ENCODE results near the gene ZNF341.
A peak's percentile ranks its signal among the peaks of the same experiment; 100 is the strongest.

ZNF341 gene

GRCh38 chr20:33791021-33791420 is 59.2 kb downstream of the ZNF341 start:
- H3K4me3 ChIP-seq (ENCODE audit: low read depth, low read length), result no peak overlapping the region
- ChIA-PET CTCF (interaction anchor here (0.8 to 2.5 kb wide), 4 partner anchors 12 to 71 kb away, joined by 3 to 7 read pairs (median 4); no protein-coding TSS in a partner anchor), POLR2A (no interaction called here)
- no peaks in the 10 kb centered on the region for H3K36me3 ChIP-seq (ENCODE audit: control insufficient read depth in 2 of 2, insufficient read depth in 1 of 2, low read length in 2 of 2)
- no peaks in the 10 kb centered on the region for H3K9me3 ChIP-seq (ENCODE audit: control insufficient read depth, insufficient read depth, low read depth, low read length)
- H3K27ac ChIP-seq (ENCODE audit: extremely low read depth, low read depth, low read length), result no peak overlapping the region
- TF ChIP-seq ATF2 (tag by site-specific recombination; IDR thresholded peaks at IDR 0.05; ENCODE audit: low read depth) (no peak), BCL11A (tag by site-specific recombination; IDR thresholded peaks at IDR 0.05; ENCODE audit: low read depth) (no peak), ZNF341 (tag by site-specific recombination; IDR thresholded peaks at IDR 0.05; ENCODE audit: low read depth) (peak; percentile 47; the same call in 1 of the 2 replicates)
- no peaks in the 10 kb centered on the region for H3K4me1 ChIP-seq (ENCODE audit: control insufficient read depth, insufficient read depth, low read length)

- CTCF ChIA-PET, result interaction anchor here (0.5 to 2.7 kb wide), 18 partner anchors 10 to 434 kb away, joined by 3 to 7 read pairs (median 4); no protein-coding TSS in a partner anchor
- TF ChIP-seq ATF2 (tag by site-specific recombination; IDR thresholded peaks at IDR 0.05; ENCODE audit: low read depth) (no peak), ZNF501 (tag by site-specific recombination; IDR thresholded peaks at IDR 0.05) (no peak), REST (tag by site-specific recombination; IDR thresholded peaks at IDR 0.05) (no peak), MEIS1 (CRISPR knock-in tag; IDR thresholded peaks at IDR 0.05; ENCODE audit: borderline replicate concordance) (no peak), KLF9 (tag by site-specific recombination; IDR thresholded peaks at IDR 0.05; ENCODE audit: low read depth) (no peak)
- POLR2A ChIA-PET, result interaction anchor here (0.5 to 0.8 kb wide), 2 partner anchors 21 to 39 kb away, joined by 3 to 6 read pairs; no protein-coding TSS in a partner anchor
Measured at GRCh38 chr20:33791540-33791939, 59.7 kb downstream of the ZNF341 start.

GRCh38 chr20:33791959-33792597 is 60.3 kb downstream of the ZNF341 start:
- H3K9me3 ChIP-seq (ENCODE audit: control insufficient read depth, insufficient read depth, low read depth, low read length), result no peaks in the 10 kb centered on the region
- no peak overlapping the region for H3K4me3 ChIP-seq (ENCODE audit: low read depth, low read length)
- ChIA-PET POLR2A (interaction anchor here (0.5 to 0.8 kb wide), 3 partner anchors 16 to 38 kb away, joined by 3 to 6 read pairs (median 3); no protein-coding TSS in a partner anchor), CTCF (interaction anchor here (0.5 to 2.7 kb wide), 26 partner anchors 9 to 433 kb away, joined by 3 to 7 read pairs (median 4); no protein-coding TSS in a partner anchor)
- H3K27ac ChIP-seq (ENCODE audit: extremely low read depth, low read depth, low read length), result no peak overlapping the region
- no peaks in the 10 kb centered on the region for H3K36me3 ChIP-seq (ENCODE audit: control insufficient read depth in 2 of 2, insufficient read depth in 1 of 2, low read length in 2 of 2)
- H3K4me1 ChIP-seq (ENCODE audit: control insufficient read depth, insufficient read depth, low read length), result no peaks in the 10 kb centered on the region
- no peak for TF ChIP-seq KLF17 (tag by site-specific recombination; IDR thresholded peaks at IDR 0.05)
- TF ChIP-seq ZNF639 (tag by site-specific recombination; IDR thresholded peaks at IDR 0.05), result no peak
- no peak for TF ChIP-seq ZNF530 (tag by site-specific recombination; IDR thresholded peaks at IDR 0.05; ENCODE audit: low read depth)
- TF ChIP-seq ZNF114 (tag by site-specific recombination; IDR thresholded peaks at IDR 0.05), result no peak
- peak; percentile 54; the same call in 1 of the 2 replicates for TF ChIP-seq ZNF654 (tag by site-specific recombination; IDR thresholded peaks at IDR 0.05; ENCODE audit: low read depth)
- peak; percentile 75; the same call in 1 of the 2 replicates for TF ChIP-seq ZNF664 (tag by site-specific recombination; IDR thresholded peaks at IDR 0.05)
- TF ChIP-seq PRDM6 (tag by site-specific recombination; IDR thresholded peaks at IDR 0.05), result no peak

More at GRCh38 chr20:33791540-33791939, 59.7 kb downstream of the ZNF341 start:
- no peaks in the 10 kb centered on the region for H3K36me3 ChIP-seq (ENCODE audit: control insufficient read depth in 2 of 2, insufficient read depth in 1 of 2, low read length in 2 of 2)
- no peaks in the 10 kb centered on the region for H3K4me1 ChIP-seq (ENCODE audit: control insufficient read depth, insufficient read depth, low read length)
- no peak overlapping the region for H3K4me3 ChIP-seq (ENCODE audit: low read depth, low read length)
- H3K9me3 ChIP-seq (ENCODE audit: control insufficient read depth, insufficient read depth, low read depth, low read length), result no peaks in the 10 kb centered on the region
- no peak overlapping the region for H3K27ac ChIP-seq (ENCODE audit: extremely low read depth, low read depth, low read length)

All from HEK293 (cell line).